ENCODE measurements around the gene TBL3.

Gene TBL3

GRCh38 chr16:1984347-1985225, 12.7 kb downstream of the TBL3 start:
- DNase-seq = no peak

- no peak for DNase-seq
Measured at GRCh38 chr16:1985466-1986150, 13.8 kb downstream of the TBL3 start.

- no peak for DNase-seq
Measured at GRCh38 chr16:1987198-1987597, 15.3 kb downstream of the TBL3 start.

- DNase-seq = no peak
Measured at GRCh38 chr16:1989209-1990100, 17.6 kb downstream of the TBL3 start, which contains the start of gene SYNGR3. Gene SYNGR3 (plus strand): TSS chr16:1989970. CDS start chr16:1990103, 133 bp downstream.

- no peak for DNase-seq
Measured at GRCh38 chr16:1990101-1990350, 18.2 kb downstream of the TBL3 start.

GRCh38 chr16:1990351-1991134, 18.7 kb downstream of the TBL3 start:
- DNase-seq = peak; percentile 46

- DNase-seq = peak; percentile 57
Measured at GRCh38 chr16:1991135-1991551, 19.3 kb downstream of the TBL3 start.

GRCh38 chr16:1991588-1991947, 19.7 kb downstream of the TBL3 start:
- no peak for DNase-seq

- peak; percentile 99 for DNase-seq
Measured at GRCh38 chr16:1991948-1992703, 20.3 kb downstream of the TBL3 start.

GRCh38 chr16:1992704-1993317, 21.0 kb downstream of the TBL3 start:
- no peak for DNase-seq

GRCh38 chr16:1993731-1994131, 21.9 kb downstream of the TBL3 start:
- peak; percentile 71 for DNase-seq

- no peak for DNase-seq
Measured at GRCh38 chr16:1997494-1998359, 25.9 kb downstream of the TBL3 start.

GRCh38 chr16:1998360-1998835, 26.5 kb downstream of the TBL3 start:
- no peak for DNase-seq

GRCh38 chr16:1998852-1999801, 27.3 kb downstream of the TBL3 start:
- no peak for DNase-seq

- no peak for DNase-seq
Measured at GRCh38 chr16:1999866-2000514, 28.1 kb downstream of the TBL3 start.

GRCh38 chr16:2001035-2001434, 29.2 kb downstream of the TBL3 start:
- no peak for DNase-seq

- no peak for DNase-seq
Measured at GRCh38 chr16:2001456-2002355, 29.9 kb downstream of the TBL3 start.
